Kidney (tissue), 14 donors: ENCODE data around the gene IDNK. TPM values are rescaled to one million over a fixed set of nuclear protein-coding genes. Genes with fewer than 3 reads are reported as not detected.

Source experiments
- DNase-seq, 5 donors: peaks; one replicate each; pipeline ENCODE4 v3.0.0-alpha.2; 2013 to 2020
- FAIRE-seq: peaks from 2 replicates; lab custom pipeline; 2012; peaks lifted over from hg19 to GRCh38; lab: Jason Lieb, UNC
- H3K27ac ChIP-seq, 2 donors: one replicate each; pipeline ENCODE4 v1.7.0; 2013; ENCODE audit warnings: low read depth in 2 of 2, low read length in 2 of 2, inconsistent platforms in 1 of 2
- H3K27me3 ChIP-seq: one replicate; pipeline ENCODE4 v1.7.1; 2013; ENCODE audit warnings: low read length, inconsistent platforms; ENCODE audit not compliant: control insufficient read depth, insufficient read depth
- H3K36me3 ChIP-seq, 3 donors: one replicate each; pipeline versions ENCODE4 v1.7.0 to v1.7.1; 2013; ENCODE audit warnings: low read length in 3 of 3, control low read depth in 1 of 3, inconsistent platforms in 1 of 3; ENCODE audit not compliant: insufficient read depth in 3 of 3, control insufficient read depth in 2 of 3
- H3K4me1 ChIP-seq, 3 donors: one replicate each; pipeline versions ENCODE4 v1.7.0 to v1.7.1; 2013; ENCODE audit warnings: low read length in 3 of 3, inconsistent platforms in 1 of 3, low read depth in 1 of 3; ENCODE audit not compliant: control insufficient read depth in 2 of 3, insufficient read depth in 2 of 3
- H3K4me3 ChIP-seq, 3 donors: one replicate each; pipeline versions ENCODE4 v1.7.0 to v1.8.1; 2013; ENCODE audit warnings: low read length in 3 of 3, control low read depth in 1 of 3, inconsistent platforms in 1 of 3
- H3K9ac ChIP-seq, 3 donors: one replicate each; pipeline versions ENCODE4 v1.7.0 to v1.7.1; 2013; ENCODE audit warnings: low read length in 3 of 3, control low read depth in 1 of 3, inconsistent platforms in 1 of 3
- H3K9me3 ChIP-seq, 3 donors: one replicate each; pipeline versions ENCODE4 v1.7.0 to v1.7.1; 2013; ENCODE audit warnings: low read length in 3 of 3, control low read depth in 1 of 3, inconsistent platforms in 1 of 3; ENCODE audit not compliant: control insufficient read depth in 2 of 3, insufficient read depth in 1 of 3
- CTCF ChIP-seq: IDR thresholded peaks from 3 replicates; pipeline ENCODE4 v1.5.1; 2012; ENCODE audit warnings: mild to moderate bottlenecking, moderate library complexity, borderline replicate concordance; ENCODE audit not compliant: insufficient read depth; ENCODE audit errors: extremely low read depth
- intact Hi-C: fragments of 100-400 bp; cut with DNase I; formaldehyde crosslinking; loops from one replicate; pipeline ENCODE4 v1.11.1; 2022
- polyA plus RNA-seq: library from polyadenylated mRNA; stranded (reverse); fragments of 350-450 nt; fragmentation: Illumina TruSeq; extraction: RNeasy Lipid Tissue Mini Kit (QIAGEN cat#74804); gene quantifications from one replicate; pipeline ENCODE4 v1.2.3, GENCODE V29; 2014; ENCODE audit warnings: low read depth, low replicate concordance; ENCODE audit not compliant: insufficient read depth
- total RNA-seq: library from RNA; stranded (reverse); fragmentation: NEBNext Ultra II Directional; extraction: Animal tissue kit (Norgen Biotek cat#: 25700); gene quantifications from one replicate; pipeline ENCODE4 v1.2.1, GENCODE V29; 2021
- donor health status: control.
- donor health status: control.
- donor health status: control.
- donor health status: control.
- donor health status: control.
- donor health status: DM: yes; HTN: yes; CAD: no.
- donor health status: Normal renal cell carcinoma (clear cell type).

Gene IDNK
- total and polyA plus RNA-seq, 2 donors from 2014 or later = 7.4 to 39.2 TPM

- intact Hi-C loops = no loop called here
- H3K4me3 ChIP-seq = no peak overlapping the region
- DNase-seq = peak in 2 of 5 donors; percentile 25 to 32
- no peak for FAIRE-seq
- no peak overlapping the region for H3K27ac ChIP-seq
- no peak overlapping the region for H3K9ac ChIP-seq
- H3K27me3 ChIP-seq = no peaks in the 10 kb centered on the region
- H3K36me3 ChIP-seq = peaks cover 0 to 2% (median 0%) of the 10 kb centered on the region in 3 donors
- no peak for TF ChIP-seq CTCF
- H3K9me3 ChIP-seq = no peaks in the 10 kb centered on the region
- no peaks in the 10 kb centered on the region for H3K4me1 ChIP-seq
Observed at GRCh38 chr9:83642793-83643192, 19.9 kb downstream of the IDNK start.

GRCh38 chr9:83646500-83647239, 23.7 kb downstream of the IDNK start:
- no peak for TF ChIP-seq CTCF
- FAIRE-seq = no peak
- DNase-seq = no peak
- intact Hi-C loops = no loop called here
- H3K9ac ChIP-seq = no peak overlapping the region
- H3K27me3 ChIP-seq = no peaks in the 10 kb centered on the region
- H3K9me3 ChIP-seq = no peaks in the 10 kb centered on the region
- no peaks in the 10 kb centered on the region for H3K4me1 ChIP-seq
- no peak overlapping the region for H3K27ac ChIP-seq
- no peak overlapping the region for H3K4me3 ChIP-seq
- H3K36me3 ChIP-seq = peaks cover 2 to 4% (median 4%) of the 10 kb centered on the region in 3 donors

- H3K27me3 ChIP-seq = no peaks in the 10 kb centered on the region
- peaks cover 4 to 9% (median 5%) of the 10 kb centered on the region in 3 donors for H3K36me3 ChIP-seq
- no peak overlapping the region for H3K9ac ChIP-seq
- DNase-seq (peak in 3 of 5 donors; percentile 22 to 56 (median 39)), FAIRE-seq (no peak)
- H3K4me3 ChIP-seq = no peak overlapping the region
- peak; percentile 59 for TF ChIP-seq CTCF
- no peak overlapping the region for H3K27ac ChIP-seq
- no peaks in the 10 kb centered on the region for H3K4me1 ChIP-seq
- no peaks in the 10 kb centered on the region for H3K9me3 ChIP-seq
- intact Hi-C loops = no loop called here
Observed at GRCh38 chr9:83649080-83649479, 26.1 kb downstream of the IDNK start.
